ENCODE results near the gene JAM3.
"Not testable (repeated sequence)": the region's sequence is repeated elsewhere in the genome, so short reads cannot be mapped to it uniquely, and the experiment has no call there.

JAM3 gene

DNA sequence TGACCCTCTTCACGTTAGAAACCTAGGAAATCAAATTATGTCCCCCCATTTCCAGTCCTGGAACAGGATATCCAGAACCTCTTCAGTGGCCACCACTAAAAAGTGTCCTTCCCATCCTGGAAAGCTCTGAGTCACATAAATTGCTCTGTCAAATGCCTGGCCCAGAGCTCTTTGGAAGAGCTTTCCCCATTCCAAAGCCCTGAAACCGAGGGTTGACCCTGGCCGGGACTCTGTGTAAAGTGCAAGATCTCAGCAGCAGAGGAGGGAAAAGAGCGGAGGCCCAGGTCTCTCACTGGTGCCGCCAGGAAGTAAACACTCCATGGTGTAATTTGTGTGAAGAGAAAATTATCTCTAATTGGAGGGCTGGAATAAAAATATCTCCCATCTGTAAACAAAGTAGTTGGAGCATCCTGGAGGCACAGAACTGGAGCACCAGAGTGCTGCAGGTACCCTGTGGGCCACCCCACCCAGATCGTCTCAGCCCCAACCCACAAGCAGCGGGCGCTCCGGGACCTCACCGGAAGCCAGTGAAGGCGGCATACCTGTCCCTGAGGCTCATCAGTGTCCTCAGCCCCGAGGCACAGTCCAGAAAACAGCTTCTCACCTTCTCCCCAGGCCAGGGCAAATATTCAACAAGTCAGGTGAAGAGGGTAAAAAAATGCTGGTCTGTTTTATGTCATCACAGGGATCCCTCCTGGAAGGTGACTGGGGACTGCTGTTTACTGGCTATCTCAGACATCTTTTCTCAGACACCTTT is 4.7 kb upstream of the JAM3 start:
- DNase-seq, result no peak

DNA sequence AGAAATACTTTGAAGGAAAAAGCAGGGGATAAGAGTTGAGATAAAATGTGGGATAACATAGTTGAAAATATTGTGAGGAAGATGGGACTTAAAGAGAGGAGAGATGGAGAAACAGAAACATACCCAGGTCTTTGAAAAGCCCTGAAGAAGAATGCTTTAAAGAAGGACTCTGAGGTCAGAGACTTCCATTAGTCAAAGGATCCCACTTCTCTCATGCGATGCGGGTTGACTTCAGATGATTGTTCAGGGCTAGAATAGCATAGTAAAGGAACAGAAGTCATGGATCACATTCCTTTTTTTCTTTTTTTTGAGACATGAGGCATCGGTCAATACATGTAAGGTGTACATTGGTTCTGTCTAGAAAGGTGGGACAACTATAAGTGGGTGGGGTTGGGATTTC is 3.5 kb upstream of the JAM3 start:
- no peak for DNase-seq

DNA sequence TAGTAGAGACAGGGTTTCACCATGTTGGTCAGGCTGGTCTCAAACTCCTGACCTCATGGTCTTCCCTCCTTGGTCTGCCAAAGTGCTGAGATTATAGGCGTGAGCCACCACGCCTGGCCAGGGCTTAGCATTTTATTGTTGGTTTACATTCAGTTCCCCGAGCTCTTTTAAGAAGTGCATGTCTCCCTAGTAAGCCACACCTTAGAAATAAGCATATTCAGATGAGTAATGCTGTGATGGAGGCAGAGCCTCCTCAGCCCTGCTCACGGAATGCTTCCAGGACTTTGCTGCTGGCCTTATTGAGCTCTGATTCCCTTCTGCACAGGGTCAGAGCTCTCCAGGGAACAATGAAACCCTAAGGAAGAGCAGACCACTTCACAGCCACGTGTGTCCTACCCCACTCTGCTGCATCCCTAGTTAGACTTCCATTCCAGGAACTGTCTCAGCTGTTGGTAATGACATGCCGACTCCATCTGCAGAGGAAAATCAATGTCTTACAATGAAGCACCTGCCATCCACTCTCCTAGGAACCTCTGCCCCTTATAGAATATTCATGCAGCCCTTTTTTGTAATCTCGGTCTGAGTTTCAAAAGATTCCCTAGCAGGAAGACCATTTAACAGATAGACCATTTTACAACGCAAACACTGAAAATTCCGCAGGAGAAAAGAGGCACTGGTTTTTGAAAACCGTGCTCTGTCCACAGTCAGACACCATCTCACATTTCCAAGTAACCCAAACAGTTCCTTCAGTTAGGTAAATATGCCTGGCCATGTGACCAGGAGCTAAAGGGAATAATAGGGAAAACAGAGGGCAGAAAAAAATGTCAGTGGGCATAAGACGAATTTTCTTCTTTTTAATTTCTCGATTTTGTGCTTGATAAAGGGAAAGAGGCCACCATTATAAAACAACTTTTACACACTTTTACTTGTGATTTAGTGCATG is 1.7 kb upstream of the JAM3 start:
- DNase-seq, result no peak

DNA sequence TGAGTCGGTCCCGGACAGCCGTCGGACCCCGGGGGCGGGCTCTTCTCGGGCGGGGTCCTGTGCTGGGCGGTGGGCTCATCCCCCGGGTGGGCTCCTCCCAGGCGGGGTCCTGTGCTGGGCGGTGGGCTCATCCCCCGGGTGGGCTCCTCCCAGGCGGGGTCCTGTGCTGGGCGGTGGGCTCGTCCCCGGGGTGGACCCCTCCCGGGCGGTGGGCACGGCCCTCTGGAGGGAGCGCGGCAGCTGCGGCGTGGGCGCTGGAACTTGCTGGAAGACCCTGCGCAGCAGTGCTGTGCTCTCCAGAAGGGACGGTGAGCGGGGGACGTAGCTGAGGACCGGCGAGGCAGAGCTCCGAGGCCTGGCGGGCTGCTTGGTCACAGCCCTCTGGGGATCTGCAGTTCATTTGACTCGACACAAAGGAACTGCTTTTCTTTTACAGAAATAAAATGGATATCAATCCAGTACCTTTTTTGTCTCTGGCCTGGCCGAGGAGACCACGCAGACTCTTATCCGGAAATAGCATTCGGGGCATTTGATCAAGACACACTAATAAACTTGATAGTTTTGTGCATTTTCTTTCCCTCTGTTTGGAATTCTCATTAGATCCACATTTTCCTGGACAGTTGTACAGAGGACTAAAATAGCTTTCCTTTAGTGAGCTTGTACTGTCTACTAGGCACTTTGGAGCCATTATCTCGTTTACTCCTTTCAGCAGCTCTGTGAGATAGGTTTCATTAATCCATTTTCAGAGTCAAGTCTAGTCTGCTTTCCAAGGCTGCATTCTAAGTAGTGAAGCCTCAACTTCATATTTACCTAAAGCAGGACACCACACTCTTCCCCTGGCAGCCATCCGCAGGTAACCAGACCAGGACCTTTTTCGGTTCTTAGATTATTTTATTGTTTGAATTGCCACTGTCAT is 812 bp downstream of the JAM3 start:
- no peak for DNase-seq

DNA sequence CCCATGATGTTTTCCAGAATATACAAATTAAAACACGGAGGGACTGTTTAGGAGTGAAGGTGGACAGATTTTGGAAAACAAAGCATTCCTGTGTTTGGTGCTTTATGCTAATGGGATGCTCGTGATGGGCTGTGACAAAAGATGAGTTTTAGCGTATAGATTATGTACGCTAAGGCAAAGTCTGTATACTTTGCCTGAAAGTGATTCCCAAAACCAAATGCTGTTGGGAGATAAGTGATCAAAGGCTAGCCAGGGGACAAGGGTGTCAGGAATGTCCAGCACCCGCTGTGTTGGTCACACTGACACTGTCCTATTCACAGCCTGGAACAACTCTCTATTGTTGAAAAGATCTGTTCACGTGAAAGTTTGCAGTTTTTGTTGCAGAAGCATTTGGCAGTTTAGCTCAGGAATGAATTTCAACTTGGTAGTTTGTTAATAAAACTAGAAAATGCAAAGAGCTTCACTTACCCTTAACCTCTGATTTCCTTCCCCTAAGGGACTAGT is 1.5 kb downstream of the JAM3 start:
- no peak for DNase-seq

DNA sequence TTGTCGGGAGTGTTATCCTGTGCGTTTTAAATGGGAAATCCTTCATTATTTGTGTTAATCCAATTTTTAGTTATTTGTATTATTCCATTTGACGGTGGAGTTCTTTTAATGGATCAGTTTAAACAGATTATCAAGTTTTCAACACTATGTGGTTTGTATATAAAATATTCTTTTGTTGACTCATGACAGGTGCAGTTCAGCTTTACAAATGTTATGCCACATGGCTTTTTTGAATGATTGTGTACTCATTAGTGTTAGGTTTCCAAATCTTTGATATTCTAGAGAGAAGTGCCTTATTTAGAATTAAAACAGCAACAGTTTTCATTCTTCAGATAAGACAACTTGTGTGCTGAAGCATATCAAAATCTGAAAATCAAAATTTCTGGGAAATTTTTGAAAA is 2.4 kb downstream of the JAM3 start:
- DNase-seq, result no peak

DNA sequence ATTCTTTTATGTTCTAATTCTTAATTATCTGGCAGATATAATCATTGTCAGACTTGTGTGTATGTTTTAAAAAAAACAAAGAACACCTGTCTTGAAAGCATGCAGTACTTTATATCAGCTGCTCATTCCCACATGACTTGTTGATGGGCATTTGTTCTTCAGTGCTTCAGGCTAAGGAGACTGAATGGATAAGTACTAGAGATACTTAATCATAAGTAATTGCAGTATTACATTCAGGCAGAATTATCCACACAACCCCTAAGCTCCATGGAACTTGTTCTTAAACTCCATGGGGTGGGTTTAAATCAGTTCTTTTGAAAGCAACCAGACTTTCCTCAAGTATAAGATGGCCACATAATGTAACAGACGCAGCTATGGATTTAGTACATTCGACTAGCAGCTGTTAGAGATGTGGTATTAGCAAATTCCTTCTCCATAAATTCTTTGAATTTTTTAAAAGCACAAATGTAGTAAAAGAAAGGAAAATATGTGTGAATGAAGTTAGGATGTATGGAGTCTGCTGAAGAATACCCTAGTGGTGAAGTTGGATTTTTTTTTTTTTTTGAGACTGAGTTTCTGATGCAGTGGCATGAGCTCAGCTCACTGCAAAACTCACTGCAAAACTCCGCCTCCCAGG is 3.0 kb downstream of the JAM3 start:
- DNase-seq, result no peak

DNA sequence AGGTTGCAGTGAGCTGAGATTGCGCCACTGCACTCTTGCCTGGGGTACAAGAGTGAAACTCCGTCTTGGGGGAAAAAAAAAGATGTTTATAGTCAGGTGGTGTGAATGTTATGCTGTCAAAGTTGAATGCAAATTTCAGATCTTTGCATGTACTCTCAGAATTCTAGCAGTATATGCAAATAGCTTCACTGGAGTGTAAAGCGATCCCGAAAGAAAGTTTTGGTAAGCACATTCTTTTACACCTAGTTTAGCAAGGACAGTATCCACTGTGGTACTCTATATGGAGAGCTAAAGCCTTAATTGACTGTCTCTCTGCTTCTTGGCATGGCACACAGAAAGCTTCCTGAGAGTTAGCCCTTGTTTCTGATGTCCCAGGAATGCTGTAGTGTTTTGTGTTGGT is 4.0 kb downstream of the JAM3 start:
- no peak for DNase-seq

DNA sequence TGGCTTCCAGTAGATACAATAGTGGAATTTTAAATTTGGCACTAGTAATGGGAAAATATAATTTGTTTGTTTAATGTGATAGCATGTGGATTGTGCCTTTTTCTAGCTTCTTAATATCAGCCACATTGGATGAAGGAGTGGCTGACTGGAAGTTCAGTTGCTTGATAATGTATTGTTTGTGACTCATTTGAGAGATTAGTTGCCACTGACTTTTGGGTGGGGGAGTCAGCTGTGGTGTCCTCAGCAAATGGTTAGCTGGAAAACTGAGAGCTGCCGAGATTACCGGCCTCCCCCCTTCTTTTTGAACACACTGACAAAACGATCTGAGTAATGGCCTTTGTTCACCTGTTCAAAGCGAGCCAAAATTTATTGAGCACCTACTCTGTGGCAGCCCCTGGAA is 5.5 kb downstream of the JAM3 start:
- DNase-seq, result no peak

DNA sequence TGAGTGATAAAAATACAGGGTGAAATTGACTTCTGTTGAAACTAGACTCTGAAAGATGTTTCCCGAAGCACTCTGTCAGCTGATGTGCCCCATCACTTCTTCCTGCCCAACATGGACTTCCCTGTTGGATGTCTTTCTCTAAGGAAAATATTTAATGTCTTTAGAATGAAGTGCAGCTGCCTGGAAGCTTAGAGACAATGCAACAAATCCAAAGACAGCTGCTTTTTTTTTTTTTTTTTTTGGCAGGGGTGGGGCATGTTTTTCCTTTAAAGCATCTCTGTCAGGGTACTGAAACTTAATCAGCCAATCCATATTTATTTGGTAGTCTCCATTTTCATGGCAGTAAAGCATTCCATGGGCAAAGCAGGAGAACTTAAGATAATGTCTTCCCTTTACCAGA is 5.9 kb downstream of the JAM3 start:
- no peak for DNase-seq

DNA sequence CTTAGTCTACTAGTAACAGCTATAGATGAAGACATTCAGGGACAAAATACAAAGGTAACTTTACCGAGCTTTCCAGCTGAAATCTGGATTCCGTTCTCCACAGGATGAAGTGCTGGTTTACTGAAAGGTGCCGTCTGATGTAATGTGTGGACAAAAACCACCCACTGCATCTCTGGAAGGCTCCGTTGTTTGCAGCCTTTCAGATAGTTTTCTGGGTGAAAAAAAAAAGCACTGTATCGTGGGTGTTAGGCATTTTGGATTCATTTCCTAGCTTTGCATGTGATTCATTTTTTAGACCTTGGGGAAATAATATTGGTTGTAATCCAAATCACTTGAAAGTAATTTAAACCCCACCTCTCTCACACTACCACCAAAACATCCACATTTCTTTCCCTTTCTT is 10.4 kb downstream of the JAM3 start:
- DNase-seq, result no peak

DNA sequence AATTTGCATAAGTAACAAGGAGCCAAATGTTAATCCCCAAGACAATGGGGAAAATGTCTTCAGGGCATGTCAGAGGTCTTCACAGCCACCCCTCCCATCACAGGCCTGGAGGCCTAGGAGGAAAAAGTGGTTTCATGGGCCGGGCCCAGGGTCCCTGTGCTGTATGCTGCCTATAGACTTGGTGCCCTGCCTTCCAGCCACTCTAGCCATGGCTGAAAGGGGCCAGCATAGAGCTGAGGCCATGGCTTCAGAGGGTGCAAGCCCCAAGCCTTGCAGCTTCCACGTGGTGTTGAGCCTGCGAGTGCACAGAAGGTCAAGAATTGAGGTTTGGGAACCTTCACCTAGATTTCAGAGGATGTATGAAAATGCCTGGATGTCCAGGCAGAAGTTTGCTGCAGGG is 12.4 kb downstream of the JAM3 start:
- not testable (repeated sequence) for DNase-seq

DNA sequence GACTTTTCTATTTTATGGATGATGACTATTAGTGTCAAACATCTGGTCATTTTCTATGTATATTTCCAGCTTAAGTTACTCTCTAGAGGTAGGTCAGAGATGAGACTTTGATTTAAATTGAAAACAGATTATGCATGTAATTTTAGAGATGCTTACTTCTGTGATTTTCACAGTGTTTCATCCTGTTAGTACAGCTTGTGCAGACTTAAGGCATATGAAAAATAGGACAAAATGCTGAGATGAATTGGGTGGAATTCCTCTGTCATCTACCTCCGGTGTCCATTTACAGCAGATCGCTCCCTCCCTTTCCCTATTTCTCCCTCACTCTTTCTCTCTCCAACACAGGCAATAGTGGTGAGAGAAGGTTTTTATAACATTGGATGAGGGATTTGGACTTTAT is 14.1 kb downstream of the JAM3 start:
- DNase-seq, result no peak

DNA sequence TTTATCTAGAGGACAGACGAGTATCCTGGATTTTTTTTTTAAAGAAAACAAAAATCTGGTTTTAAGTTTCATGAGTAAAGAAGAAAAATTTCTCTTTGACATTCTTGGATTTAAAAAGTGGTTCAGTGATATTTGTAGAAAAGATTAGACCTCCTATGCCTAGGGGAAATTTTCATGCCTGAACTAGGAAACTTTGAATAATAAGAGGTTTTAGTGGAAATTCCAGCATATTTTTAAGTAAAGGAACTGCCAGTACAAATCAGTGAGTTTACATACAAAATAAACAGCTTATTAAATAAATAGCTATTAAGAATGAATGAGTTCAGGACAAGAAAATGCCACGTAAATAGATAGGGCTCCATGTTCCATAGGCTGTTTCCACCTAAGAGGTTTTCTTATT is 17.5 kb downstream of the JAM3 start:
- no peak for DNase-seq

DNA sequence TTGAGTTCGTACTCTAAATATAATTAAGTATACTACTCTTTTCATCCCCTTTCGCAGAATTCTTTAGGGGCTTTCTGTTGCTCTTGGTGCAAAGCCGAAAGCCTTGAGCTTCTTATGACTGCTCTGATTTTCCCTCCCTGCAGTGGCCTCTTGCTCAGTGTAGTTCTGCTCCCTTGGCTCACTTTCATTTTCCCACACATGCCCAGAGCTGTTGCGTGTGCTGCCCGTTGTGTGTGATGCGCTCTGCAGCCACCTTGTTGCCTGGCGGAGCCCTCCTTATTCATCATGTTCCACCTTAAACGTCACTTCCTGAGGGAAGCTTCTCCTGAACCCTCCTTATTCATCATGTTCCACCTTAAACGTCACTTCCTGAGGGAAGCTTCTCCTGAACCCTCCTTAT is 23.1 kb downstream of the JAM3 start:
- not testable (repeated sequence) for DNase-seq

DNA sequence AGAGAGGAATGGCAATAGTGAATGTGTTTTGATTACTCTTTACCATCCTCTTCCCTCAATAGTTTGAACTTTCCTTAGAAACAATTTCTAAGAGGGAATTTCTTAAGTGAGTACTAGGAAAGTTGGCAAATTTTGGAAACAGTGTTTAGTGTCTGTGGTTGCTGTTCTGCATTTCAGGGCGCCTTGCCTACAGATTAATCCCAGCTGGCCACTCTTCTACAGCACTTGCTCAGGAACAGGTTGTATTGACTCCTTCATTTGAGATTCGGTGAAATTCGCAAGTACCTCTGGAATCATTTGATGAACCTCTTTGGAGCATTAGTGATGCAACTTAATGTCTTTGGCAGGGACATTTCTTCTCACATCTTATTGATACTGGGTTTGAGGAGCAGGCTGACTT is 28.3 kb downstream of the JAM3 start:
- no peak for DNase-seq

DNA sequence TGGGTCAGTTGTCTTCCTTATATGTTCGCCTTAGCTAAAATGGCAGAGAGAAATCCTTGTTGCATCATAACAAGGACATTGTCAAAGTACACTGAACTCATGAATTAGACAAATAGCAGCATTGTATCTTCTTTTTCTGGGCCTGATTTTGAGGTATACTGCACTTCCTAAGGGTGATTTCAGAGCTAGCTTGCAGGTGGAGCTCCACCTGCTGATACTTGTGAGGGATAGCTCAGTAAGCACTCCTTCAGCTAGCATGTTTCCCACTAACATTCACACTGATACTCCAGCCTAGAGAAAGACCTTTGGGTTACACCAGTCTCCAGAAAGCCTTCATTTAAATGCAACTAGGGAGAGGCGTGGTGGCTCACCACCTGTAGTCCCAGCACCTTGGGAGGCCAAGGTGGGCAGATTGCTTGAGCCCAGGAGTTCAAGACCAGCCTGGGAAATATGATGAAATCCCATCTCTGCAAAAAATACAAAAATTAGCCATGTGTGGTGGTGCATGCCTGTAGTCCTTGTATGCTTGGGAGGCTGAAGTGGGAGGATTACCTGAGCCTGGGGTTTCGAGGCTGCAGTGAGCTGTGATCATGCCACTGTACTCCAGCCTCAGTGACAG is 29.8 kb downstream of the JAM3 start:
- DNase-seq, result no peak

DNA sequence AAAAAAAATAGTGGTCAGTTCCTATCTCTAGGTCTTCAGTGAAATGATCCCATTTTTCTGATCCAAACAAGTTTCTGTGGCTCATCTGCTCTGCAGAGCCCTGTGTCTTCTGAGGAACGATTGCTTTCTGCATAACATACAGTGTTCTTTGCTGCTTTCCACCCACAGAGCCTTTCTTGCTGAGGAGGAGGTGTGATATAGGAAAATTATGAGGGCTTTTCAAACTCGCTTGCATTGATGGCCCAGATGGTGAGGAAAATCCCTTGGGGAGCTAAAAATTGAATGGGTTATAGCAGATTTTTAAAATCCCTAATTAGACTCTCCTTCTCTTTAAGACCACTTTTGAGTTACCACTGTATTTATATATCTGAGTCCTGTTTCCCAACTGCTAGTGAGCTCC is 31.3 kb downstream of the JAM3 start:
- DNase-seq, result no peak

DNA sequence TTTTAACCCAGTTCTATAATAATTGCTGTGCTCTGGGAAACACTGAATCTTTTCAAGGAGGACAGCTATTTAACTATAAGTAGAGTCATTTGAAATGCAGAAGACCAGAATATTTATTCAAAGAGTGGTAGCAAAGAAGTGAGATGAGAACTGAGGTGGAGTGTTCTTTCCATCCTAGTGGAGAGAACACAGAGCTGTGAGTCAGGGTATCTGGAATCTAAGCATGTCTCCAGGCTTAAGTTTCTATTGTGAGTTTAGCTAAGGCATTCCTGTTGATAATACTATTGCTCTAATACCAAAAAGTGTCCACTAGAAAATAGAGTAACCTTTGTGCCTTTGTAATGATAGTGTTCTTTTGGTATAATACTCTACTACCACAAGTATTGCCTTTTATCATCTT is 32.4 kb downstream of the JAM3 start:
- no peak for DNase-seq

DNA sequence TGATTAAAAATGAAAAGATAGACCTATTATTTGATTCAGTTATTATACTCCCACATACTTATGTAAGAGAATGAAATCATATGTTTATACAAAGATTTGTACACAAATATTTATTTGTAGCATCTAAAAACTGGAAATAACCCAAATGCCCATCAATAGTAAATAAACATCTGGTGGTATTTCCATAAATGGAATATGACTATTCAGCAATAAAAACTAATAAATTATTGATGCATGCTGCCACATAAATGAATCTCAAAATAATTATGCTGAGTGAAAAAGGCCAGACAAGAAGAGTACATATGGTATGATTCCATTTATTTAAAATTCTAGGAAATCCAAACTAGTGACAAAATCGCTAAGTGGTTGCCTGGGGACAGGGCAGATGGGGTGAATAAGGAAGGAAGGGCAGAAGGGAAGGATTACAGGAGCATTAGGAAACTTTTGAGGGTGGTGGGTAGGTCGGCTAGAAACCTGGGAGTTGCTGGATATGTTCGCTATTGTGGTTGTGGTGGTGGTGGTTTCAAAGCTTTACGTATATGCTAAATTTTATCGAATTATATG is 41.5 kb downstream of the JAM3 start:
- DNase-seq, result no peak

DNA sequence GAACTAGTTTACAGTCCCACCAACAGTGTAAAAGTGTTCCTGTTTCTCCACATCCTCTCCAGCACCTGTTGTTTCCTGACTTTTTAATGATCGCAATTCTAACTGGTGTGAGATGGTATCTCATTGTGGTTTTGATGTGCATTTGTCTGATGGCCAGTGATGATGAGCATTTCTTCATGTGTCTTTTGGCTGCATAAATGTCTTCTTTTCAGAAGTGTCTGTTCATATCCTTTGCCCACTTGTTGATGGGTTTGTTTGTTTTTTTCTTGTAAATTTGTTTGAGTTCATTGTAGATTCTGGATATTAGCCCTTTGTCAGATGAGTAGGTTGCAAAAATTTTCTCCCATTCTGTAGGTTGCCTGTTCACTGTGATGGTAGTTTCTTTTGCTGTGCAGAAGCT is 44.9 kb downstream of the JAM3 start:
- DNase-seq, result not testable (repeated sequence)

DNA sequence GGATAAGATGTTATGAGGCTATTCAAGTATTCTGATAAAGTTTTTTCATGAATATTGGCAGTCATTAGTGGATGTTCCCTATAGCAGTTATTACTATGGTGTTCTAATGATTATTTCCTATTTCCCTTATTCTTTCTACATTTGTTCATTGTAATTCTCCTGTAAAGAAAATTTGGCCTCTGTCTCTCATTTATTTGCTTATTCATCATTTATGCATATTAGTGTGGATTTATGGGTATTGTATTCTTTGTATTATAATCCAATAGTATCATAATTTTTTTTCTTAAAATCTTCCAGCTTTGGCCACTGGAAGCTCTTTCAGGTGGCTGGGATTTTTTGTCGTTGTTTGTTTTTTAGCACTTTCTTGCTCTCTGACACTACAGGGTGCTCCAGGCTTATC is 47.3 kb downstream of the JAM3 start:
- no peak for DNase-seq
